Mesothelial cell of epicardium (in vitro differentiated cells): Measurements from ENCODE around the gene GPAM. TPM values are rescaled to one million over a fixed set of nuclear protein-coding genes. Genes with fewer than 3 reads are reported as not detected.

ENCODE experiments used
- DNase-seq, 2 experiments: peaks; one replicate each; pipeline ENCODE4 v3.0.0; 2021; ENCODE audit warnings: low spot score in 2 of 2; ENCODE audit not compliant: unreplicated experiment in 2 of 2
- H3K27ac Mint-ChIP-seq: 2 replicates; pipeline ENCODE4 v1.8.0; 2021; ENCODE audit warnings: mixed read lengths
- H3K27me3 Mint-ChIP-seq: 2 replicates; pipeline ENCODE4 v1.8.0; 2021; ENCODE audit warnings: low read depth, mixed read lengths
- H3K36me3 Mint-ChIP-seq: 2 replicates; pipeline ENCODE4 v1.8.0; 2021; ENCODE audit warnings: mixed read lengths
- H3K4me1 Mint-ChIP-seq: 2 replicates; pipeline ENCODE4 v1.8.0; 2021; ENCODE audit warnings: mixed read lengths
- H3K4me3 Mint-ChIP-seq: 2 replicates; pipeline ENCODE4 v1.8.0; 2021; ENCODE audit warnings: mild to moderate bottlenecking, moderate library complexity, mixed read lengths
- H3K9me3 Mint-ChIP-seq: 2 replicates; pipeline ENCODE4 v1.8.0; 2021; ENCODE audit warnings: mixed read lengths
- CTCF ChIP-seq: fragments of 200-600 bp; sonication (generic); IDR thresholded peaks from one replicate; pipeline ENCODE4 v1.5.0; 2021; ENCODE audit warnings: antibody characterized with exemption; ENCODE audit not compliant: unreplicated experiment
- total RNA-seq: library from RNA; stranded (reverse); gene quantifications from 3 replicates; pipeline ENCODE4 v1.2.1, GENCODE V29; 2021

GPAM gene
- total RNA-seq, 1 donor from 2014 or later: 14.4 TPM

GRCh38 chr10:112214298-112214926 lies 30.8 kb upstream of the GPAM start:
- peaks cover 14% of the 10 kb centered on the region for H3K4me1 Mint-ChIP-seq
- no peak overlapping the region for H3K4me3 Mint-ChIP-seq
- H3K27ac Mint-ChIP-seq: no peak overlapping the region
- peaks cover 14% of the 10 kb centered on the region for H3K27me3 Mint-ChIP-seq
- DNase-seq: no peak
- peaks cover 1% of the 10 kb centered on the region for H3K9me3 Mint-ChIP-seq
- H3K36me3 Mint-ChIP-seq: no peaks in the 10 kb centered on the region
- no peak for TF ChIP-seq CTCF

- Mint-ChIP-seq H3K9me3 (no peaks in the 10 kb centered on the region), H3K4me3 (no peak overlapping the region)
- no peak for DNase-seq
Observed at GRCh38 chr10:112213836-112214235, 30.3 kb upstream of the GPAM start.

DNA sequence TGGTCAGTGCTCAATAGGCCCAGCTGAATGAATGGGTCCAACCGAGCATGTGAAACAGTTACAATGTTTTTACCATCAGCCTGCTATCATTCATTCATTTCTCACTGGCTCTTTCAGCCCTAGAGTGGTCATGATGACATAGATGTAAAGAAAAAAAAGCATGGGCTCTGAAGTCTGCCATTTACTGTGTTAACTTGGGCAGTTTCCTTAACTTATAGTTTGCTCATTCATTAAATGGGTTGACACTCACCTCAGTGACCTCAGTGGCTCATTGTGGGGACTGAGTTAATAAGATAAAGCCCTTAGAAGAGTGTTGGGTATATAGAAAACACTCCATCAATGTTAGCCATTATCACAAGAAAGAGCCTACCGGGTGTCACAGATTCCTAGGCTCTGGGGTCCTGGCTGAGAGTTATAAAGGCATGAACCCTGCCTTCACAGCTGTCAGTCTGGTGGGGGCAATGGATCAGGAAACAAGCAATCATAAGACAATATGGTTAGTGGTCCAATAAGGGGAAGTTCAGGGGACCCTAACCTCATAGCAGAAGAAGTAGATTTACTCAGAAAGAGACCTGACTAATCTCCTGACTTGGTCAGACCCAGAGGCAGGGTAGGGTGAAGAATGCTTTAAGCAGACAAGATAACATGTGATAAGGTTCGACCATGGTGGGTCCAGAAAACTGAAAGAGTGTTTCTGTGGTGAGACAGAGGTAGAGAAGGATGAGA lies 29.7 kb upstream of the GPAM start:
- Mint-ChIP-seq H3K4me3 (no peak overlapping the region), H3K27ac (no peak overlapping the region), H3K36me3 (no peaks in the 10 kb centered on the region), H3K4me1 (peaks cover 14% of the 10 kb centered on the region), H3K27me3 (peaks cover 20% of the 10 kb centered on the region), H3K9me3 (no peaks in the 10 kb centered on the region)
- DNase-seq: no peak
- no peak for TF ChIP-seq CTCF

More at GRCh38 chr10:112213836-112214235, 30.3 kb upstream of the GPAM start:
- peaks cover 14% of the 10 kb centered on the region for H3K4me1 Mint-ChIP-seq
- H3K36me3 Mint-ChIP-seq: no peaks in the 10 kb centered on the region
- H3K27ac Mint-ChIP-seq: no peak overlapping the region
- TF ChIP-seq CTCF: no peak
- peaks cover 16% of the 10 kb centered on the region for H3K27me3 Mint-ChIP-seq

GRCh38 chr10:112210666-112211065 lies 27.1 kb upstream of the GPAM start:
- Mint-ChIP-seq H3K4me3 (no peak overlapping the region), H3K36me3 (no peaks in the 10 kb centered on the region), H3K27ac (no peak overlapping the region), H3K9me3 (no peaks in the 10 kb centered on the region), H3K4me1 (peaks cover 13% of the 10 kb centered on the region), H3K27me3 (peaks cover 22% of the 10 kb centered on the region)
- TF ChIP-seq CTCF: no peak
- no peak for DNase-seq

- Mint-ChIP-seq H3K4me3 (no peak overlapping the region), H3K27ac (no peak overlapping the region), H3K9me3 (no peaks in the 10 kb centered on the region), H3K27me3 (peaks cover 20% of the 10 kb centered on the region), H3K36me3 (no peaks in the 10 kb centered on the region), H3K4me1 (peaks cover 4% of the 10 kb centered on the region)
- no peak for TF ChIP-seq CTCF
- no peak for DNase-seq
Observed at GRCh38 chr10:112209684-112210131, 26.1 kb upstream of the GPAM start.
